ENCODE results near the gene XYLT1. TPM values are rescaled to one million over a fixed set of nuclear protein-coding genes. Genes with fewer than 3 reads are reported as not detected.

The XYLT1 gene
- total RNA-seq, 2 donors from 2014 or later: 5.1 to 19.3 TPM

GRCh38 chr16:17145029-17145428 is 325.7 kb downstream of the XYLT1 start:
- WGBS: 100% methylated on average over 2 of the region's 2 CpGs
- no peaks in the 10 kb centered on the region for H3K27me3 ChIP-seq (replicated peaks; ENCODE audit: insufficient read depth)
- no peak overlapping the region for H3K27ac ChIP-seq
- TF ChIP-seq CTCF (IDR thresholded peaks at IDR 0.05): no peak
- TF ChIP-seq POLR2A (IDR thresholded peaks at IDR 0.05): no peak
- no peak for TF ChIP-seq POLR2AphosphoS5 (IDR thresholded peaks at IDR 0.05)
- no peaks in the 10 kb centered on the region for H3K4me1 ChIP-seq (replicated peaks)
- H3K4me3 ChIP-seq: no peak overlapping the region
- intact Hi-C loops (cut with DNase I): no loop called here
- H3K36me3 ChIP-seq: no peaks in the 10 kb centered on the region
- H3K9me3 ChIP-seq: no peaks in the 10 kb centered on the region
- no peak for DNase-seq (ENCODE audit: low spot score)

GRCh38 chr16:17144431-17144830 is 326.3 kb downstream of the XYLT1 start:
- intact Hi-C loops (cut with DNase I): no loop called here
- TF ChIP-seq CTCF (IDR thresholded peaks at IDR 0.05): no peak
- no peak for TF ChIP-seq POLR2AphosphoS5 (IDR thresholded peaks at IDR 0.05)
- TF ChIP-seq POLR2A (IDR thresholded peaks at IDR 0.05): no peak
- DNase-seq (ENCODE audit: low spot score): no peak
- no peaks in the 10 kb centered on the region for H3K27me3 ChIP-seq (replicated peaks; ENCODE audit: insufficient read depth)
- H3K4me3 ChIP-seq: no peak overlapping the region
- H3K36me3 ChIP-seq: no peaks in the 10 kb centered on the region
- 93% methylated on average over 4 of the region's 4 CpGs for WGBS
- no peaks in the 10 kb centered on the region for H3K9me3 ChIP-seq
- H3K27ac ChIP-seq: no peak overlapping the region
- H3K4me1 ChIP-seq (replicated peaks): no peaks in the 10 kb centered on the region

GRCh38 chr16:17143546-17144419 is 327.0 kb downstream of the XYLT1 start:
- Histone ChIP-seq H3K27me3 (replicated peaks; ENCODE audit: insufficient read depth) (no peaks in the 10 kb centered on the region), H3K9me3 (no peaks in the 10 kb centered on the region), H3K36me3 (no peaks in the 10 kb centered on the region), H3K27ac (no peak overlapping the region), H3K4me1 (replicated peaks) (no peaks in the 10 kb centered on the region), H3K4me3 (no peak overlapping the region)
- WGBS: 94% methylated on average over 8 of the region's 8 CpGs
- no peak for TF ChIP-seq CTCF (IDR thresholded peaks at IDR 0.05)
- TF ChIP-seq POLR2AphosphoS5 (IDR thresholded peaks at IDR 0.05): no peak
- TF ChIP-seq POLR2A (IDR thresholded peaks at IDR 0.05): no peak
- intact Hi-C loops (cut with DNase I): no loop called here
- DNase-seq (ENCODE audit: low spot score): no peak

GRCh38 chr16:17138801-17139200 is 332.0 kb downstream of the XYLT1 start:
- Histone ChIP-seq H3K27me3 (replicated peaks; ENCODE audit: insufficient read depth) (no peaks in the 10 kb centered on the region), H3K36me3 (no peaks in the 10 kb centered on the region), H3K4me3 (no peak overlapping the region), H3K27ac (no peak overlapping the region), H3K4me1 (replicated peaks) (no peaks in the 10 kb centered on the region), H3K9me3 (no peaks in the 10 kb centered on the region)
- TF ChIP-seq CTCF (IDR thresholded peaks at IDR 0.05): no peak
- TF ChIP-seq POLR2AphosphoS5 (IDR thresholded peaks at IDR 0.05): no peak
- TF ChIP-seq POLR2A (IDR thresholded peaks at IDR 0.05): no peak
- no peak for DNase-seq (ENCODE audit: low spot score)
- intact Hi-C loops (cut with DNase I): no loop called here
- 58% methylated on average over 4 of the region's 4 CpGs for WGBS

GRCh38 chr16:17135439-17135838 is 335.3 kb downstream of the XYLT1 start:
- DNase-seq (ENCODE audit: low spot score): no peak
- TF ChIP-seq CTCF (IDR thresholded peaks at IDR 0.05): no peak
- no peak for TF ChIP-seq POLR2AphosphoS5 (IDR thresholded peaks at IDR 0.05)
- TF ChIP-seq POLR2A (IDR thresholded peaks at IDR 0.05): no peak

More at GRCh38 chr16:17135439-17135838, 335.3 kb downstream of the XYLT1 start:
- Histone ChIP-seq H3K4me3 (no peak overlapping the region), H3K27ac (no peak overlapping the region), H3K36me3 (no peaks in the 10 kb centered on the region), H3K27me3 (replicated peaks; ENCODE audit: insufficient read depth) (no peaks in the 10 kb centered on the region), H3K9me3 (no peaks in the 10 kb centered on the region), H3K4me1 (replicated peaks) (no peaks in the 10 kb centered on the region)
- WGBS: 80% methylated on average over 4 of the region's 4 CpGs
- intact Hi-C loops (cut with DNase I): no loop called here
